Colonic mucosa (tissue), 4 donors: ENCODE results near the gene TYMP. TPM values are rescaled to one million over a fixed set of nuclear protein-coding genes. Genes with fewer than 3 reads are reported as not detected.

Source experiments
- DNase-seq: peaks from one replicate; pipeline ENCODE4 v3.0.0-alpha.2; 2020
- H3K27ac ChIP-seq: fragments of 200-600 bp; one replicate; pipeline ENCODE4 v1.8.0; 2021
- H3K27me3 ChIP-seq: fragments of 200-600 bp; one replicate; pipeline ENCODE4 v1.8.0; 2021
- H3K36me3 ChIP-seq: fragments of 200-600 bp; one replicate; pipeline ENCODE4 v1.8.0; 2021
- H3K4me1 ChIP-seq: fragments of 200-600 bp; one replicate; pipeline ENCODE4 v1.8.0; 2021; ENCODE audit warnings: mild to moderate bottlenecking
- H3K4me3 ChIP-seq: fragments of 200-600 bp; one replicate; pipeline ENCODE4 v1.8.0; 2021
- H3K9ac ChIP-seq, 2 donors: one replicate each; pipeline ENCODE4 v1.7.0; 2013; ENCODE audit warnings: control low read depth in 2 of 2, low read depth in 2 of 2, low read length in 2 of 2
- H3K9me3 ChIP-seq: fragments of 200-600 bp; one replicate; pipeline ENCODE4 v1.8.0; 2021
- intact Hi-C: fragments of 100-400 bp; cut with DNase I; formaldehyde crosslinking; loops from one replicate; pipeline ENCODE4 v1.14.1; 2022
- total RNA-seq, 2 donors: library from RNA; stranded (reverse); fragmentation: NEBNext Ultra II Directional in 1 of 2; extraction: Animal tissue kit (Norgen Biotek cat#: 25700) in 1 of 2; gene quantifications; one replicate each; pipeline ENCODE4 v1.2.1, GENCODE V29; 2021
- TF ChIP-seq, protein P1 (sequence below): fragments of 200-600 bp; IDR thresholded peaks from one replicate; pipeline ENCODE4 v1.8.0; 2022; ENCODE audit warnings: antibody characterized with exemption, mild to moderate bottlenecking
- donor health status: healthy.
- donor health status: DM: no; HTN: no; CAD: no.
- donor health status: DM: no; HTN: no; CAD: no.

Gene TYMP
- total RNA-seq, 2 donors from 2014 or later: 22.6 to 28.0 TPM

DNA sequence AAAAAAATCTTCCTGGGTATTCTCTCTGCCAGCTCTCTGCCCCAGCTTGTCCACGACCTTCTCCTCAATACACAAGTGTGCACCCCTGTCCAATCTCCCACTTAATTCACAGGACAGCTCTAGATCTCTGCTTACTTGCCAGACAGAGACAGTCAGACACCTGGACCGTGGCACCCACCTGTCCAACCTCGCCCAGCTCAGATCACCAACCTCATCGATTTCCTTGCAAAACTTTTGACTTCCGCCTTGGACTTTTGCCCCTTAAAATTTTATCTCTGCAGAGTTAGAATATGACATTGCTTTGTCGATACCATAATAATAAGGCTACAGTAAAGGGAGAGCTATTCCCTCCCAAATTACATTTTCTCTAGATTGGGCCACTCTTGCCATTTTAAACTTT, 32.7 kb downstream of the TYMP start:
- intact Hi-C loops: no loop called here
- Histone ChIP-seq H3K36me3 (no peaks in the 10 kb centered on the region), H3K4me3 (no peak overlapping the region), H3K27me3 (no peaks in the 10 kb centered on the region), H3K9me3 (no peaks in the 10 kb centered on the region), H3K9ac (no peak overlapping the region), H3K27ac (no peak overlapping the region), H3K4me1 (no peaks in the 10 kb centered on the region)
- TF ChIP-seq, protein P1, sequence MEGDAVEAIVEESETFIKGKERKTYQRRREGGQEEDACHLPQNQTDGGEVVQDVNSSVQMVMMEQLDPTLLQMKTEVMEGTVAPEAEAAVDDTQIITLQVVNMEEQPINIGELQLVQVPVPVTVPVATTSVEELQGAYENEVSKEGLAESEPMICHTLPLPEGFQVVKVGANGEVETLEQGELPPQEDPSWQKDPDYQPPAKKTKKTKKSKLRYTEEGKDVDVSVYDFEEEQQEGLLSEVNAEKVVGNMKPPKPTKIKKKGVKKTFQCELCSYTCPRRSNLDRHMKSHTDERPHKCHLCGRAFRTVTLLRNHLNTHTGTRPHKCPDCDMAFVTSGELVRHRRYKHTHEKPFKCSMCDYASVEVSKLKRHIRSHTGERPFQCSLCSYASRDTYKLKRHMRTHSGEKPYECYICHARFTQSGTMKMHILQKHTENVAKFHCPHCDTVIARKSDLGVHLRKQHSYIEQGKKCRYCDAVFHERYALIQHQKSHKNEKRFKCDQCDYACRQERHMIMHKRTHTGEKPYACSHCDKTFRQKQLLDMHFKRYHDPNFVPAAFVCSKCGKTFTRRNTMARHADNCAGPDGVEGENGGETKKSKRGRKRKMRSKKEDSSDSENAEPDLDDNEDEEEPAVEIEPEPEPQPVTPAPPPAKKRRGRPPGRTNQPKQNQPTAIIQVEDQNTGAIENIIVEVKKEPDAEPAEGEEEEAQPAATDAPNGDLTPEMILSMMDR: no peak
- no peak for DNase-seq

DNA sequence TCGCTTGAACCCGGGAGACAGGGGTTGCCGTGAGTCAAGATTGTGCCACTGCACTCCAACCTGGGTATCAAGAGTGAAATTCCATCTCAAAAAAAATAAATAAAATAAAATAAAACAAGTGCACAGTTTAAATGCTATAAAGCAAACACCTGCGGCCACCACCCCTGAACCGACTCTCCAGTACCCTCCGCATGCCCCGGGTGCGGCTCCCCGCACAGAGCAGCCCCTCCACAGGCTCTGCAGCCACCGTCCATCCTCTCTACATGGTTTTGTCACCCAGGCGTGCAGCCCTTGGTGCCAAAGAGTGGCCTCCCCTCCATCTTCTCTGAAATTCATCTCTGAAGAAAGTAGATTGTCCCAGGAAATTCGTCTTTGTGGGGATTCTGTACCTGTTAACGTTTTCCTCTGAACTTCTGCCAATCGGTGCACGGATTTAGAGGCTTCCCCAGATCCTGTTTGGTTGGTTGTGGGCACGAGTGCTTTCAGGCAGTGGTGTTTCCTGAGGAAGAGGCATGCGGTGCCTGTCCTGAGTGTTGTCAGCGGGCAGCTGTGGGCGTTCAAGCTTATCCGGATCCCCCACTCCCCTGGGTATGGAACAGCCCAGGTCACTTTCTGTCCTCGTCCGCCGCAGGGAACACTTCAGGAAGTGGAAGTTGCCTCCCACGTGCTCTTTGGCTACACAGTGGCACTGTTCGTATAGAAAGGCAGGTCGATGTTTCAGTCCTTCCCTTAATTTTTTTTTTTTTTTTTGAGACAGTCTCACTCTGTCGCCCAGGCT, 39.1 kb downstream of the TYMP start:
- H3K9ac ChIP-seq: no peak overlapping the region
- no peaks in the 10 kb centered on the region for H3K4me1 ChIP-seq
- no peak overlapping the region for H3K27ac ChIP-seq
- H3K27me3 ChIP-seq: no peaks in the 10 kb centered on the region
- intact Hi-C loops: no loop called here
- no peak overlapping the region for H3K4me3 ChIP-seq
- TF ChIP-seq, protein P1: no peak
- DNase-seq: no peak
- H3K9me3 ChIP-seq: no peaks in the 10 kb centered on the region
- no peaks in the 10 kb centered on the region for H3K36me3 ChIP-seq

DNA sequence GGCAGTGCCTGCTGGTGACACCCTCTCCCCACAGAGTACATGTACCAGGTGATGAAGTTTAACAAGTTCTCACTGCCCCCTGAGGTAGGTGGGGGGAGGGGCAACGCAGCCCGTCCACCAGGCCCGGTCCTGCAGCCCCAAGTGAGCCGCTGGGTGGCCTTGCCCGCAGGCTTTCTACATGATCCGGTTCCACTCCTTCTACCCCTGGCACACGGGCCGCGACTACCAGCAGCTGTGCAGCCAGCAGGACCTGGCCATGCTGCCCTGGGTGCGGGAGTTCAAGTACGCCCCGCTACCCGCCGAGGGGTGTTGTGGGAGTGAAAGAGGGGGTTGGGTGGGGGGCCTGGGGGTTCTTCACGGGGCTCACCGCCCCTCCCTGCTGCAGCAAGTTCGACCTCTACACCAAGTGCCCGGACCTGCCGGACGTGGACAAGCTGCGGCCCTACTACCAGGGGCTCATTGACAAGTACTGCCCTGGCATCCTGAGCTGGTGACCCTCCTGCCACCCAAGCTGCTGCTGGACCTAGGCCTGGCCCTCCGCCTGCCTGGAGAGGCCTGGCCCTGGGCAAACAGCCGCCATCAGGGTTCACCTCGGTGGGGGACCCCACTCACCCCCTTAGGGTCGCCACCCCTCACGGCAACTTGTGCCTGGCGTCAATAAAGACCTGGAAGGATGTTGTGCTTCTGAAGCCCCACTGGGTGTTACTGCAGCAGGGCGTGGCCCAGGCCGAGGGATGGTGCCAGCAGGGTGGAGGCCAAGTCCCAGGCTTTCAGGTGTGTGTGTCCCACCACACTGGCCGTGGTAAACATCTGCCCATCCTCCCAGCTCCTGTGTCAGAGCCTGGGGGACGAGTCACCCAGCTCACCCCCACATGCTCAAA, 40.2 kb downstream of the TYMP start:
- TF ChIP-seq, protein P1: no peak
- DNase-seq: no peak
- H3K4me3 ChIP-seq: no peak overlapping the region
- no peaks in the 10 kb centered on the region for H3K4me1 ChIP-seq
- intact Hi-C loops: no loop called here
- H3K27ac ChIP-seq: no peak overlapping the region
- H3K27me3 ChIP-seq: no peaks in the 10 kb centered on the region
- no peaks in the 10 kb centered on the region for H3K36me3 ChIP-seq
- H3K9me3 ChIP-seq: no peaks in the 10 kb centered on the region
- no peak overlapping the region for H3K9ac ChIP-seq

DNA sequence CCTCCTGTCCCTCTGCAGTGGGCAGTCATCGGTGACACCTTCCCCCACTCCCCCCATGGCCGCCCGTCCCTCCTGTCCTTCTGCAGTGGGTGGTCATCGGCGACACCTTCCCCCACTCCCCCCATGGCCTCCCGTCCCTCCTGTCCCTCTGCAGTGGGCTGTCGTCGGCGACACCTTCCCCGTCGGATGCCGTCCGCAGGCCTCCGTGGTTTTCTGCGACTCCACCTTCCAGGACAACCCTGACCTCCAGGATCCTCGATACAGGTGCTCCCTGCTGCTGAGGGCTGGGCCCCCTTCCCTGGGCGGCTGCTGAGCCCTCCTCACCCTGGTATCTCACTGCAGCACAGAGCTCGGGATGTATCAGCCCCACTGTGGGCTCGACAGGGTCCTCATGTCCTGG, 40.9 kb downstream of the TYMP start:
- no peaks in the 10 kb centered on the region for H3K36me3 ChIP-seq
- intact Hi-C loops: no loop called here
- no peak overlapping the region for H3K9ac ChIP-seq
- H3K27me3 ChIP-seq: no peaks in the 10 kb centered on the region
- DNase-seq: no peak
- H3K4me1 ChIP-seq: peaks cover 6% of the 10 kb centered on the region
- H3K4me3 ChIP-seq: no peak overlapping the region
- no peak overlapping the region for H3K27ac ChIP-seq
- TF ChIP-seq, protein P1: no peak
- no peaks in the 10 kb centered on the region for H3K9me3 ChIP-seq

DNA sequence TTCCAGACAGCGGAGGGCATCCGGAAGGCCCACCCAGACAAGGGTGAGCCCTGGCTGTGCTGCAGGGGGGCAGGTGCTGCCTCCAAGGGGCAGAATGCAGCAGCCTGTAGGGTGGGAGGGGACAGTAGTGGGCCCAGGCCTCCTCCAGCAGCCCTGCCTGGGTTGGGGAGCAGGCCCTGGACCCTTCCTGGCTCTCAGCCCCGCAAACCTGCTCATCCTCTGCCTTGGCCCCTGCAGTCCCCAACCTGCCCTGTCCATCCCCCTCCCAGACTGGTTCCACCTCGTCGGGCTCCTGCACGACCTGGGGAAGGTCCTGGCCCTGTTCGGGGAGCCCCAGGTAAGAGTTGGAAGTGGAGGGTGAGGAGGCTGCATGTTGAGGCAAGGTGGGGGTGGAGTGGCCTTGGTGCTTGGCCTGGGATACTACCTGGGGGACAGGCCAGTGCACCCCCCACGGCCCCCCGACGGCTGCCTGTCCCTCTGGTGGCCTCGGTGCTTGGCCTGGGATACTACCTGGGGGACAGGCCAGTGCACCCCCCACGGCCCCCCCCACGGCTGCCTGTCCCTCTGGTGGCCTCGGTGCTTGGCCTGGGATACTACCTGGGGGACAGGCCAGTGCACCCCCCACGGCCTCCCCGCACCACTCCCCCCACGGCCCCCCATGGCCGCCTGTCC, 41.7 kb downstream of the TYMP start:
- no peak for DNase-seq
- Histone ChIP-seq H3K9me3 (no peaks in the 10 kb centered on the region), H3K4me1 (peaks cover 6% of the 10 kb centered on the region), H3K9ac (no peak overlapping the region), H3K27me3 (no peaks in the 10 kb centered on the region), H3K4me3 (no peak overlapping the region), H3K27ac (no peak overlapping the region), H3K36me3 (no peaks in the 10 kb centered on the region)
- TF ChIP-seq, protein P1: no peak
- intact Hi-C loops: no loop called here
